Thyroid gland (tissue), 4 donors: ENCODE measurements around the gene PPM1L. TPM values are rescaled to one million over a fixed set of nuclear protein-coding genes. Genes with fewer than 3 reads are reported as not detected.

Experiments
- DNase-seq, 2 donors: peaks; one replicate each; pipeline ENCODE4 v3.0.0-alpha.2; 2019
- H3K27ac ChIP-seq, 3 donors: fragments of 200-600 bp; sonication (generic); 1 replicate in 2 of 3; 2 replicates in 1 of 3; pipeline ENCODE4 v1.5.1; 2016 to 2019; ENCODE audit warnings: mild to moderate bottlenecking in 1 of 3, moderate library complexity in 1 of 3
- H3K27me3 ChIP-seq: fragments of 200-600 bp; sonication (generic); one replicate; pipeline ENCODE4 v1.5.1; 2019
- H3K36me3 ChIP-seq, 2 donors: fragments of 200-600 bp; sonication (generic); one replicate each; pipeline ENCODE4 v1.5.1; 2016 to 2019
- H3K4me1 ChIP-seq, 2 donors: fragments of 200-600 bp; sonication (generic); one replicate each; pipeline ENCODE4 v1.5.1; 2017 to 2019
- H3K4me3 ChIP-seq, 3 donors: fragments of 200-600 bp; sonication (generic); replicated peaks in 1 of 3; 1 replicate in 2 of 3; 2 replicates in 1 of 3; pipeline ENCODE4 v1.5.1; 2016; ENCODE audit warnings: mild to moderate bottlenecking in 1 of 3
- H3K9me3 ChIP-seq: fragments of 200-600 bp; sonication (generic); one replicate; pipeline ENCODE4 v1.5.1; 2017
- CTCF ChIP-seq, 6 experiments: fragments of 200-600 bp in 3 of 6; fragments of 450-650 bp in 3 of 6; sonication (generic) in 3 of 6; IDR thresholded peaks; one replicate each; pipeline ENCODE4 v1.5.1; 2016 to 2019; ENCODE audit warnings: antibody characterized with exemption in 6 of 6, mild to moderate bottlenecking in 2 of 6, inconsistent platforms in 1 of 6, moderate library complexity in 1 of 6
- POLR2A ChIP-seq, 2 donors: fragments of 450-650 bp; IDR thresholded peaks; one replicate each; pipeline ENCODE4 v1.6.1; 2017; ENCODE audit warnings: antibody characterized with exemption in 2 of 2, mild to moderate bottlenecking in 2 of 2, moderate library complexity in 1 of 2
- whole genome bisulfite sequencing, 2 donors: methylation state at CpG; one replicate each; pipeline ENCODE4 v1.1.5; 2017; 5-methylcytosine and 5-hydroxymethylcytosine counted together
- intact Hi-C: fragments of 100-400 bp; cut with DNase I; formaldehyde crosslinking; loops from one replicate; pipeline ENCODE4 v1.15.1; 2023
- total RNA-seq, 4 donors: library from RNA; depleted of rRNA; stranded (reverse); fragments of >200 nt; gene quantifications; one replicate each; pipeline ENCODE4 v1.2.3, GENCODE V29; 2016

PPM1L gene
- total RNA-seq, 4 donors from 2014 or later, result 47.2 to 77.4 (median 50.4) TPM

GRCh38 chr3:160842021-160843005 lies 86.3 kb downstream of the PPM1L start:
- TF ChIP-seq CTCF (IDR thresholded peaks at IDR 0.05) (no peak), POLR2A (IDR thresholded peaks at IDR 0.05) (no peak)
- intact Hi-C loops, result no loop called here
- no peak for DNase-seq
- WGBS, 2 donors, result 85 to 88% methylated on average over 3 of the region's 3 CpGs
- peaks cover 0 to 4% of the 10 kb centered on the region in 2 donors for H3K4me1 ChIP-seq
- no peaks in the 10 kb centered on the region for H3K36me3 ChIP-seq
- H3K4me3 ChIP-seq, result no peak overlapping the region
- no peaks in the 10 kb centered on the region for H3K9me3 ChIP-seq
- H3K27me3 ChIP-seq, result no peaks in the 10 kb centered on the region
- no peak overlapping the region for H3K27ac ChIP-seq

- no peak overlapping the region for H3K27ac ChIP-seq
- no peak overlapping the region for H3K4me3 ChIP-seq
- no peak for DNase-seq
- TF ChIP-seq POLR2A (IDR thresholded peaks at IDR 0.05) (no peak), CTCF (IDR thresholded peaks at IDR 0.05) (no peak)
- peaks cover 0 to 16% of the 10 kb centered on the region in 2 donors for H3K4me1 ChIP-seq
- H3K27me3 ChIP-seq, result no peaks in the 10 kb centered on the region
- no peaks in the 10 kb centered on the region for H3K36me3 ChIP-seq
- 84 to 88% methylated on average over 8 of the region's 8 CpGs for WGBS, 2 donors
- intact Hi-C loops, result no loop called here
- no peaks in the 10 kb centered on the region for H3K9me3 ChIP-seq
These were observed 95.7 kb downstream of the PPM1L start for GRCh38 chr3:160851629-160852210.

GRCh38 chr3:160852856-160853255 lies 96.8 kb downstream of the PPM1L start:
- Histone ChIP-seq H3K4me3 (no peak overlapping the region), H3K36me3 (no peaks in the 10 kb centered on the region), H3K27ac (no peak overlapping the region), H3K27me3 (no peaks in the 10 kb centered on the region), H3K4me1 (peaks cover 0 to 7% of the 10 kb centered on the region in 2 donors), H3K9me3 (no peaks in the 10 kb centered on the region)
- TF ChIP-seq POLR2A (IDR thresholded peaks at IDR 0.05) (no peak), CTCF (IDR thresholded peaks at IDR 0.05) (no peak)
- WGBS, 2 donors, result 95 to 98% methylated on average over 2 of the region's 2 CpGs
- intact Hi-C loops, result no loop called here
- DNase-seq, result no peak

GRCh38 chr3:160856450-160856849 lies 100.4 kb downstream of the PPM1L start:
- no peak for DNase-seq
- TF ChIP-seq CTCF (IDR thresholded peaks at IDR 0.05), result no peak
- TF ChIP-seq POLR2A (IDR thresholded peaks at IDR 0.05), result no peak
- Histone ChIP-seq H3K4me3 (no peak overlapping the region), H3K36me3 (no peaks in the 10 kb centered on the region), H3K27ac (no peak overlapping the region), H3K4me1 (no peaks in the 10 kb centered on the region), H3K27me3 (no peaks in the 10 kb centered on the region), H3K9me3 (no peaks in the 10 kb centered on the region)
- WGBS, 2 donors, result 86 to 91% methylated on average over 2 of the region's 2 CpGs
- intact Hi-C loops, result no loop called here
